A673 (cell line): ENCODE results near the gene SLC22A3.

ENCODE experiments used
- CTCF ChIP-seq: fragments of 300-800, 200-600 bp; sonication (generic); conservative IDR thresholded peaks from 2 replicates; pipeline ENCODE4 v1.5.1; 2017; ENCODE audit warnings: low read depth, mild to moderate bottlenecking, antibody characterized with exemption, low read length, moderate library complexity, mixed read lengths
- EZH2 ChIP-seq: fragments of 200-600 bp; sonication (generic); IDR thresholded peaks from 2 replicates; pipeline ENCODE4 v1.6.1; 2017; ENCODE audit warnings: borderline replicate concordance, low read depth, mild to moderate bottlenecking, mixed read lengths, antibody characterized with exemption, low read length; ENCODE audit not compliant: poor library complexity, severe bottlenecking

GRCh38 chr6:160315310-160315709, 32.9 kb upstream of the SLC22A3 start:
- TF ChIP-seq CTCF (no peak), EZH2 (no peak)
